GM10266 (cell line): ENCODE data around the gene MEN1.

Source experiments
- DNase-seq: peaks from one replicate; pipeline ENCODE4 v3.0.0; 2012; ENCODE audit errors: extremely low spot score
- CTCF ChIP-seq: IDR thresholded peaks from 2 replicates; pipeline ENCODE4 v1.5.1; 2012; ENCODE audit warnings: mild to moderate bottlenecking, low read depth; ENCODE audit not compliant: control insufficient read depth, insufficient read depth; ENCODE audit errors: missing control alignments

MEN1 gene

GRCh38 chr11:64772303-64773018, 37.9 kb downstream of the MEN1 start:
- TF ChIP-seq CTCF: no peak
- peak; percentile 69 for DNase-seq

GRCh38 chr11:64771861-64772260, 38.5 kb downstream of the MEN1 start:
- DNase-seq: no peak
- TF ChIP-seq CTCF: no peak

- DNase-seq: no peak
- TF ChIP-seq CTCF: no peak
Measured at GRCh38 chr11:64770120-64770519, 40.2 kb downstream of the MEN1 start.

GRCh38 chr11:64769283-64769682, 41.1 kb downstream of the MEN1 start:
- DNase-seq: no peak
- TF ChIP-seq CTCF: no peak

- no peak for DNase-seq
Measured at GRCh38 chr11:64768300-64768694, 42.1 kb downstream of the MEN1 start.

GRCh38 chr11:64767344-64768299, 42.7 kb downstream of the MEN1 start:
- DNase-seq: peak; percentile 62
- peak; percentile 75 for TF ChIP-seq CTCF

More at GRCh38 chr11:64768300-64768694, 42.1 kb downstream of the MEN1 start:
- no peak for TF ChIP-seq CTCF
